Measurements from ENCODE around the gene PHETA1.

DNA sequence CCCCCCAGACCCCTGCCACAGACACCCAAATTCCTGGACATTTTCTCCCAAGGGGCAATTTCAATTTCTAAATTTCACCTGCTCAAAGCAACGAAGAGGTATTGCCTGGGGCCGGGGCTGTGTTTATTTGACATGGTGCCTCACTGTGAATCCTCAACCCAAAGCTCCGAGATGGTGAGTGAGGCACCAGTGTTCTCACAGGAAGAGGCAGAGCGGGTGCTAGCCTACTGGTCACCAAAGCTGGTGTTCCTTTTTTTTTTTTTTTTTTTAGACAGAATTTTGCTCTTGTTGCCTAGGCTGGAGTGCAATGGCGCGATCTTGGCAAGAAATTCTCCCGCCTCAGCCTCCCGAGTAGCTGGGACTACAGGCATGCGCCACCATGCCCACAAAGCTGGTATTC lies 22.0 kb upstream of the PHETA1 start:
- TF ChIP-seq, protein P1, sequence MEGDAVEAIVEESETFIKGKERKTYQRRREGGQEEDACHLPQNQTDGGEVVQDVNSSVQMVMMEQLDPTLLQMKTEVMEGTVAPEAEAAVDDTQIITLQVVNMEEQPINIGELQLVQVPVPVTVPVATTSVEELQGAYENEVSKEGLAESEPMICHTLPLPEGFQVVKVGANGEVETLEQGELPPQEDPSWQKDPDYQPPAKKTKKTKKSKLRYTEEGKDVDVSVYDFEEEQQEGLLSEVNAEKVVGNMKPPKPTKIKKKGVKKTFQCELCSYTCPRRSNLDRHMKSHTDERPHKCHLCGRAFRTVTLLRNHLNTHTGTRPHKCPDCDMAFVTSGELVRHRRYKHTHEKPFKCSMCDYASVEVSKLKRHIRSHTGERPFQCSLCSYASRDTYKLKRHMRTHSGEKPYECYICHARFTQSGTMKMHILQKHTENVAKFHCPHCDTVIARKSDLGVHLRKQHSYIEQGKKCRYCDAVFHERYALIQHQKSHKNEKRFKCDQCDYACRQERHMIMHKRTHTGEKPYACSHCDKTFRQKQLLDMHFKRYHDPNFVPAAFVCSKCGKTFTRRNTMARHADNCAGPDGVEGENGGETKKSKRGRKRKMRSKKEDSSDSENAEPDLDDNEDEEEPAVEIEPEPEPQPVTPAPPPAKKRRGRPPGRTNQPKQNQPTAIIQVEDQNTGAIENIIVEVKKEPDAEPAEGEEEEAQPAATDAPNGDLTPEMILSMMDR (IDR thresholded peaks at IDR 0.05) = no peak
- TF ChIP-seq POLR2A (IDR thresholded peaks at IDR 0.05) = no peak

Data from testis (tissue), 2 donors.